ENCODE results near the gene LUZP4.

Gene LUZP4, protein sequence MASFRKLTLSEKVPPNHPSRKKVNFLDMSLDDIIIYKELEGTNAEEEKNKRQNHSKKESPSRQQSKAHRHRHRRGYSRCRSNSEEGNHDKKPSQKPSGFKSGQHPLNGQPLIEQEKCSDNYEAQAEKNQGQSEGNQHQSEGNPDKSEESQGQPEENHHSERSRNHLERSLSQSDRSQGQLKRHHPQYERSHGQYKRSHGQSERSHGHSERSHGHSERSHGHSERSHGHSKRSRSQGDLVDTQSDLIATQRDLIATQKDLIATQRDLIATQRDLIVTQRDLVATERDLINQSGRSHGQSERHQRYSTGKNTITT

DNA sequence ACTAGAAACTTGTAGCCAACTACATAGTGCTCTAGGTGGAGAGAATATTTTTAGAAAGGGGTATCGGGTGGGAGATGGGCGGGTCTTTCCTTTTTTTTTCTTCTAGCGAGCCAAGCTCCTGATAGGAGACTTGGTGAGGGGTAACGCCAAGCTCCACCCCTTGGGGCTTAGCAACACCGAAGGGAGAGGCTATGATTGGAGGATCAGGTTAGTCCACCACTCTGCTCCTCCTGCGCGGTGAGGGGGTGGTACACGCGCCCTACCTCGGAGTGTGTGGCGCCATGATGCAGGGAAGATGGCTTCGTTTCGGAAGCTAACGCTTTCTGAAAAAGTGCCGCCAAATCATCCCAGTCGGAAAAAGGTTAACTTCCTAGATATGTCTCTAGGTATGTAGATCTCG, at the start of gene LUZP4:
Gene LUZP4 (plus strand): TSS at position 251 of the 400 bp plus-strand sequence. CDS start 45 bp downstream, at position 296.
- no peak for DNase-seq
- ATAC-seq = no peak
- no peaks in the 10 kb centered on the region for H3K4me1 Mint-ChIP-seq
- H3K9me3 Mint-ChIP-seq = peaks cover 0 to 4% of the 10 kb centered on the region in 2 donors
- H3K27me3 Mint-ChIP-seq = no peaks in the 10 kb centered on the region
- H3K4me3 Mint-ChIP-seq = no peak within 1 kb of the TSS
- no peak within 1 kb of the TSS for H3K27ac Mint-ChIP-seq

DNA sequence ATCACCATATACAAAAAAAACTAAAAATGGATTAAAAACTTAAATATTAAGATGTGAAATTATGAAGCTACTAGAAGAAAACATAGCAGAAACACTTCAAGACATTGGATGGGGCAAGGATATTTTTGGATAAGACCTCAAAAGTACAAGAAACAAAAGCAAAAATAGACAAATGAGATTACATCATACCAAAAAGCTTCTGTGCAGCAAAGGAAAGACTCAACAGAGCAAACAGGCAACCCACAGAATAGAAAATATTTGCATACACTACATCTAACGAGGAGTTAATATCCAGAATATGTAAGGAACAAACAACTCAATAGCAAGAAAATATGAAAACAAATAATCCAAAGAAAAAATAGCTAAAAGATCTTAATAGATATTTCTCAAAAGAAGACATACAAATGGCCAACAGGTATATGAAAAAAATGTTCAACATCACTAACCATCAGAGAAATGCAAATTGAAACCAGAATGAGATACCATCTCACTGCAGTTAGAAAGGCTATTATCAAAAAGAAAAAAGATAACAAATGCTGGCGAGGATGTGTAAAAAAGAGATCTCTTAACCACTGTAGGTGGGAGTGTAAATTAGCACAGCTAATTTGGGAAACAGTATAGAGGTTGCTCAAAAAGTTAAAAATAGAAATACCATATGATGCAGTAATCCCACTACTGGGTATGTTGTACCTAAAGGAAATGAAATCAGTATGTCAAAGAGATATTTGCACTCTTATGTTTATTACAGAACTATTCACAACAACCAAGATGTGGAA, 37.9 kb upstream of the LUZP4 start:
- Mint-ChIP-seq H3K4me3 (no peak overlapping the region), H3K27ac (no peak overlapping the region), H3K27me3 (no peaks in the 10 kb centered on the region), H3K9me3 (no peaks in the 10 kb centered on the region), H3K4me1 (no peaks in the 10 kb centered on the region)
- DNase-seq (no peak), ATAC-seq (no peak)

DNA sequence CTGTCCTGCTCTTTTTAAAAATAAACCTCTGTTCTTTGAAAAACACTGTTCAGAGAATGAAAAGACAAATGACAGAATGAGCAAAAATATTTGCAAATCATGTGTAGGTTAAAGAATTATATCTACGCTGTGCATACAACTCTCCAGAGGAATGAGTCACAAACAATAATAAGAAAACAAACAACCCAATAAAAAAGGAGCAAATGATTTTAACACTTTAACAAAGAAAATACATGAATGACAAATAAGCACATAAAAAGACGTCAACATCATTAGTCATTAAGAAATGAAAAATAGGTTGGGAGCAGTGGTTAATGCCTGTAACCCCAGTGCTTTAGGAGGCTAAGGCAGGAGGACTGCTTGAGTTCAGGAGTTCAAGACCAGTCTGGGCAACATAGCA, 34.5 kb upstream of the LUZP4 start:
- Mint-ChIP-seq H3K9me3 (no peaks in the 10 kb centered on the region), H3K27ac (no peak overlapping the region), H3K4me3 (no peak overlapping the region), H3K27me3 (no peaks in the 10 kb centered on the region), H3K4me1 (no peaks in the 10 kb centered on the region)
- DNase-seq (no peak), ATAC-seq (no peak)

DNA sequence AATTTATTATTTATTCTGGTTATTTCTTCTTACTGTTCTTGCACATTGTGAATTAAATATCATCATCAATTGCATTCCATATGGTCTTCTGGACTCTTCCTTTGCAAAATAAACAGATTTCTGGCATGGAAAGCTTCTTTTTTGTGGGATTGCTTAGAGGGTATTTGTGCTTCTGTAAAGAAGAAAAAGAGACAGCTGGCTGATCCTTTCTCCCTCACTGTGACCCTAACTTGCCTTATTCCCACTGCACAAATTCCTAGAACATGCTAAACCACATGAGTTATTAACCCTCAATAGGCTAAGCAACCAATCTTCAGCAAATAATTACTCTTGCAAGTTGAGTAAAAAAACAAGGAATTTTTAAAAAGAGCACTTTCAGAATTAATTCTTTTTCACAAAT, 31.8 kb upstream of the LUZP4 start:
- Mint-ChIP-seq H3K4me1 (no peaks in the 10 kb centered on the region), H3K4me3 (no peak overlapping the region), H3K27me3 (no peaks in the 10 kb centered on the region), H3K9me3 (no peaks in the 10 kb centered on the region), H3K27ac (peak overlapping the region in 1 of 2 donors; percentile 54)
- no peak for DNase-seq
- no peak for ATAC-seq

DNA sequence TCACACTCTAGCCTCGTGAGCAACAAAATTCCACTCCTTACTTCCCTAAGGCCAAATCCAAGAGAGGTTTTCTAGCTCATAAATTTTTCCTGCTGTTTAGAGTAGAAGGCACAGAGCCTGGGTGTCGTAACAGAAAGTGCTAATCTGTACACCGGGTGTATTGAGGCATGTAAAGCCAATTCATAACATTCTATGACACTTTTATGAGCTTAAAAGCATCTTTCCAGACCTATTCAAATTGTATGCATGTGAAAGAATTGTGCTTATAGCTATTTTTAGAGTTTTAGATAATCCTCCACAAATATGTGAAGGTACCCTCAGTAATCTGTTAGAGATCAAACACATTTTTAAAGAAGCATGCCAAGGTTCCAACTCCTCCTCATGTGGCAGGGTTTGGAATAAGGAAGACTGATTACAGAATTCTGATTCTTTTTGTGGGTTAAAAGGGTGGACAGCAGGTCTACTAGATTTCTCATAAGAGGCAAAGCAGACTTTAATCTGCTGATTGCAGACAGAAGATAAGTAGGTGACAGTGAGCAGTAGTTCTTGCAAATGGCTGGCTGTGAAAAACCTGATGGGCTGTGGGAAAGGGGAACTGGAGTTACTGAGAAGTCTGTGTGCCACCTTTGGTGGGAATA, 30.2 kb upstream of the LUZP4 start:
- no peak overlapping the region for H3K4me3 Mint-ChIP-seq
- no peak overlapping the region for H3K27ac Mint-ChIP-seq
- H3K27me3 Mint-ChIP-seq = no peaks in the 10 kb centered on the region
- ATAC-seq (no peak), DNase-seq (no peak)
- no peaks in the 10 kb centered on the region for H3K4me1 Mint-ChIP-seq
- no peaks in the 10 kb centered on the region for H3K9me3 Mint-ChIP-seq

DNA sequence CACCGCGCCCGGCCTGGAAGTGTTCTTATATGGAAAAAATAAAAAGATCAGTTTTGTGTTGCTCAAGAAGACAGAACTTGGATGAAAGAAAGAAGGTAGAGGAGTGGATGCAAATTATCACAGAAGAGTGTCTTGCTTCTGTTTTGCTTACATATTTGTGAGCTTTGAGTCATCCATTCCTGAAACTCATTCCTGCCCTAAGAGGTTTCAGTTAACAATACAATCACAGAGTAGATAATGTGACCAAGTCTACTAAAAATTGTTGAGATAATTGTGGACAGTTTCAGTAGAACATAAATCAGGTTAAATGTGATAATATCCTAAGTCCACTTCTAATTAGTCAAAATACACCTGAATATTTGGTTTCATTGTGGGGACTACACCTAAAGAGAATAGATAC, 29.2 kb upstream of the LUZP4 start:
- H3K9me3 Mint-ChIP-seq = no peaks in the 10 kb centered on the region
- DNase-seq = no peak
- no peaks in the 10 kb centered on the region for H3K4me1 Mint-ChIP-seq
- no peak overlapping the region for H3K4me3 Mint-ChIP-seq
- ATAC-seq = no peak
- H3K27me3 Mint-ChIP-seq = no peaks in the 10 kb centered on the region
- H3K27ac Mint-ChIP-seq = no peak overlapping the region

DNA sequence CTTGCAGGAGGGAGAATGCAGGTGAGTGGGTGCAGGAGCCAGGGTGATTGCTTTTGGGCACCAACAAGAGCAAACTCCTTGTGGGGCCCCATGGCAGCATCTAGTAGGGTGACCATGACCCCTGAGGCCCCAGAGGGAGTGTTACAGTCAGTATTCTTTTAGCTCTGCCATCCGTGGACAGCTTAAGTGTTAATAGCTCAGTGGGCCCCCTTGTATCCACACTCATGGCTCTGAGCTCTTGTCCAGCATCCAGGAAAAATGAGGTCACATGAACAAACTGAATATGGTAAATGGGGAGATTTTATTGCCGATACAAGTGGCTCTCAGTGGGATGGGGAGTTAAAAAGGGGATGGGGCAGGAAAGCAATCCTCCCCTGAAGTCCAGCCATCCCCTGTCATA, 28.4 kb upstream of the LUZP4 start:
- DNase-seq (no peak), ATAC-seq (no peak)
- Mint-ChIP-seq H3K4me3 (no peak overlapping the region), H3K27ac (no peak overlapping the region), H3K27me3 (no peaks in the 10 kb centered on the region), H3K9me3 (no peaks in the 10 kb centered on the region), H3K4me1 (no peaks in the 10 kb centered on the region)

DNA sequence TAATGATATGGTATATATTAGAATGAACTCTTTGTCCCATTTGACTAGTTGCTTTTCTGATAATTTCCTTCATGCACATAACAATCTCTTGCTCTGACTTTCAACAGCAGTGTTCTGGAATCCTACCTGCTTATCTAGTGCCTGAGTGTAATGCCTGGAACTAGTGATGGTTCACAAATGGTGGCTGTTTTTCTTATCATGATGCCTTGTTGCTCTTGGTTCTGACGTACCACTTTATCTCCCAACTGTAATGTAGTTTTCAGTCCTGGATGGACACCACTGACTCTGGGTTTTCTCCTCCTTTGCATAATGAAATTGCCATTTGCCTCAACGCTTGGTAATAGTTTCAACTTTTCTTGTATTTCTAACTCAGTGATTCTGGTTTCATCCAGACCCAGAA, 25.5 kb upstream of the LUZP4 start:
- Mint-ChIP-seq H3K27ac (no peak overlapping the region), H3K4me3 (no peak overlapping the region), H3K27me3 (no peaks in the 10 kb centered on the region), H3K9me3 (no peaks in the 10 kb centered on the region), H3K4me1 (no peaks in the 10 kb centered on the region)
- no peak for DNase-seq
- no peak for ATAC-seq

DNA sequence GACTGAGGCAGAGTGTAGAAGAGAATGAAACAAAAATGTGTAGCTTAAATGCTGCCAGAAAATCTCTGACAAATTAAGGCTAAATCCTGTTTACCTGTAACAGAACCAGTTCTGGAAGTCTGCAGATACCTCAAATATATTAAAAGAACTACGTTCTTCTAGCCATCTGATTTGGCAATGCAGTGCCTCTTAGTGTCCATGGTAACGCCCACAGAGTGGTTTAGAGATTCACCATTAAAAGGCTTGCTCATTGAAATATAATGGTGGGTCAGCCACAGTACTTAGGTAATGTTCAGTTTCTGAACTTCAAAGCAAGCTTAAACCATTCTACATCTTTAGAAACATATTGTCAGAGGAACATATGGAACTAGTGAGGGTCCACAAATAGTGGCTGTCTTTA, 23.2 kb upstream of the LUZP4 start:
- no peaks in the 10 kb centered on the region for H3K4me1 Mint-ChIP-seq
- DNase-seq (no peak), ATAC-seq (no peak)
- no peak overlapping the region for H3K27ac Mint-ChIP-seq
- H3K9me3 Mint-ChIP-seq = no peaks in the 10 kb centered on the region
- no peaks in the 10 kb centered on the region for H3K27me3 Mint-ChIP-seq
- H3K4me3 Mint-ChIP-seq = no peak overlapping the region

DNA sequence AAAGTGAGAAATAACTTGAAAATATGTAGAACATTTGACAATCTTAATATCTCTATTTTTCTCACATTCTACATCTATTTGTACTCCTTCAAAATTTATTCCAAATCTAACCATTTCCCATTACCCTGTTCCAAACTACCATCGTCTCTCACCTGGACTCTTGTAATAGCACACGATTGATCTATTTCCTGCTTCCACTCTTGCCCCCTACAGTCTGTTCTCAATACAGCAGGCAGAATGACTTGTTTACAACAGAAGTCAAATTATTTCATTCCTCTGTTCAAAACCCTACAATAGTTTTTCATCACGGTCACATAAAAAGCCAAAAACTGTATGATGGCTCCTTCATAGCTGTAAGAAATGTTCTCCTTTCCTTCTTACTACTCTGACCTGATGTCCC, 21.1 kb upstream of the LUZP4 start:
- Mint-ChIP-seq H3K4me1 (no peaks in the 10 kb centered on the region), H3K27me3 (no peaks in the 10 kb centered on the region), H3K27ac (no peak overlapping the region), H3K9me3 (no peaks in the 10 kb centered on the region), H3K4me3 (no peak overlapping the region)
- ATAC-seq (no peak), DNase-seq (no peak)

DNA sequence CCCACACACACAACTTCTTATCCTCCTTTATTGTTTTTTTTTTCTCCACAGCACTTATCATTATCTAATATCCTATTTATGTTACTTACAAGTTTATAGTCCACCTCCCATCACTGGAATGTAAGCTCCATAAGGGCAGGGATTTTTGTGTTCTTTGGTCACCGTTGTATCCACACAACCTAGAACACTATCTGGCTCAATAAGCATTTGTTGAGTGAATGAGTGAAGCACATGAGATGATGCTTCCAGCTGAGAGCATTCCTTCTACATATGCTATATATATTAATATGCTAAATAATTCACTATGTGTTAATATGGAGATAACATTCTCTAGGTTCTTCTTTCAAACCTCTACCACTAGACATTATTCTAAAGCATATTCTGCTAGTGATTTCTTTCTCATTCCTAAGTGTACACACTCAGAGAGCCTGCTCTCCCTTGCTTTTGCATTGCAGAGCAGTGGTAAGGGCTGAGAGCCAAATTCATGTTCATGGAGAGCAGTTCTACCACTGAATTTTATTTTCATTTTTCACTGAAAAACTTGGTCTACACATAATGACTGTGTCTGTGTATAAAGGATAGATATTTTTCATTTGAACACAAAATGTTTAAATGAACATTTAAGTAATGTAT, 20.3 kb upstream of the LUZP4 start:
- Mint-ChIP-seq H3K27me3 (no peaks in the 10 kb centered on the region), H3K4me3 (no peak overlapping the region), H3K4me1 (no peaks in the 10 kb centered on the region), H3K27ac (no peak overlapping the region), H3K9me3 (no peaks in the 10 kb centered on the region)
- DNase-seq = no peak
- ATAC-seq = no peak

DNA sequence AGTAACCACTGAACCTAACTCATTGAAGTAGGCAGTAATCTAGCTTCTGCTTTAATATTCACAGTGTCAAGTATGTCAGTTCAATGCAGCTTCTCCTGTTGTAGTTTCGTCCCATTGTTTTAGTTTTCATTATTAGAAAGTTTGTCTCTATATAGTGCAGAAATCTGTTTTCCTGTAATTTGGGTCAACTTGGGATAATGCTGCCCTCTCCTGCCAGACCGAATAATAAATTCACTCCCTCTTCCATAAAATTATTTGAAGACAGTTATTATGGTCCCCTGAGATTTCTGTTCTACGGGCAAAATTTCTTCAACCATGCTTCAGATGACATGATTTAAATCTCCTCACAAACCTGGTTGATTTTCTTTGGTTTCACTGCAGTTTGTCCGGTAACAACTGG, 4.6 kb upstream of the LUZP4 start:
- no peaks in the 10 kb centered on the region for H3K4me1 Mint-ChIP-seq
- DNase-seq = no peak
- H3K27me3 Mint-ChIP-seq = no peaks in the 10 kb centered on the region
- ATAC-seq = no peak
- no peak overlapping the region for H3K4me3 Mint-ChIP-seq
- H3K27ac Mint-ChIP-seq = no peak overlapping the region
- H3K9me3 Mint-ChIP-seq = no peaks in the 10 kb centered on the region

DNA sequence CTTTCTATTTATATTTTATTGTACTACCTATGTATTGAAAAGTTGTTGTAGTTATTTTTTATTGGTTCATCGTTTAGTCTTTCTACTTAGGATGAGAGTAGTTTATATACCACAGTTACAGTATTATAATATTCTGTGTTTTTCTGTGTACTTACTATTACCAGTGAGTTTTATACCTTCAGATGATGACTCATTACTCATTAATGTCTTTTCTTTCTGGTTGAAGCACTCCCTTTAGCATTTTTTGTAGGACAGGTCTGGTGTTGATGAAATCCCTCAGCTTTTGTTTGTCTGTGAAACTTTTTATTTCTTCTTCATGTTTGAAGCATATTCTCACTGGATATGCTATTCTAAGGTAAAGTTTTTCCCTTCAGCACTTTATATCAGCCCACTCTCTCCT, 7.7 kb downstream of the LUZP4 start:
- Mint-ChIP-seq H3K27me3 (no peaks in the 10 kb centered on the region), H3K27ac (no peak overlapping the region), H3K9me3 (no peaks in the 10 kb centered on the region), H3K4me1 (no peaks in the 10 kb centered on the region), H3K4me3 (no peak overlapping the region)
- no peak for ATAC-seq
- no peak for DNase-seq

DNA sequence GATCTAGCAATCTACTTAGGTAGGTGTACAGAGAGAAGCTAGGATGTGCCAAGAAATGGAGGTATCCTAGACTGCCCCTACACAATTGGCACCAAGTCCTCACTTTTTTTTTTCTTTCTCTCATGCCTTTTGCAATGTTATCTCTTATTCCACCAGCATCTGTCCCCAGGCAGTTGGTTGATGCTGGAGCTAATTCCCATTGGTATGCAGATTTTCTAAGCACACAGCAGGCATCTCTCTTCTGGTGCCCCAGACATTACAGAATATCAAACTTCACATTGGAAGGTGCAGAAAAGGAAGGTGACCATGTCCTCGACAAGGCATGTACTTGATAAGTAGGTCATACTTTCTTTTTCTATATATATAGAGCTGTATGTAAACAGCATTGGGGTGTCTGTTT, 21.6 kb downstream of the LUZP4 start:
- DNase-seq = no peak

DNA sequence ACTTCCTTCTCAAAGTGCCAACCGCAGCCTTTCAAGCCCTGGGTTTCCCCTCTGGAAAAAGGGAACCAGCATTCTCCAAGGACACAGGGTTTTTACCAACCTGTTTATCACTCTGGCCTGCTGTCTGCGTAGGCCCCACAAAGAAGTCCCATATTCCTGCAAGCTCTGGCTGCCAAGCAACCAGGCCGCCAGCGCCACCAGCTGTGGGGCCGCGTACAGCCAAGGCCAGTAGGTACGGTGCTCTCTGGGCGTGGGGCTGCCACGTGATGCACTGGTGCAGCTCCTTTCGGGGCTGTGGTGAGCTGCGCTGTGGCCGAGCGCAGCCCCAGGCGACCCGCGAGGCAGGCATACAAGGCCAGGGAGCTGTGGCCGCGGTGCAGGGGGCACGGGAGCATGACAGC, 22.1 kb downstream of the LUZP4 start:
- Mint-ChIP-seq H3K27ac (no peak overlapping the region), H3K4me3 (no peak overlapping the region), H3K4me1 (no peaks in the 10 kb centered on the region), H3K27me3 (no peaks in the 10 kb centered on the region), H3K9me3 (no peaks in the 10 kb centered on the region)
- ATAC-seq = no peak
- DNase-seq = no peak

More for the DNA sequence above, 21.6 kb downstream of the LUZP4 start:
- ATAC-seq = no peak
- no peaks in the 10 kb centered on the region for H3K27me3 Mint-ChIP-seq
- no peak overlapping the region for H3K4me3 Mint-ChIP-seq
- no peaks in the 10 kb centered on the region for H3K4me1 Mint-ChIP-seq
- no peaks in the 10 kb centered on the region for H3K9me3 Mint-ChIP-seq
- H3K27ac Mint-ChIP-seq = no peak overlapping the region

DNA sequence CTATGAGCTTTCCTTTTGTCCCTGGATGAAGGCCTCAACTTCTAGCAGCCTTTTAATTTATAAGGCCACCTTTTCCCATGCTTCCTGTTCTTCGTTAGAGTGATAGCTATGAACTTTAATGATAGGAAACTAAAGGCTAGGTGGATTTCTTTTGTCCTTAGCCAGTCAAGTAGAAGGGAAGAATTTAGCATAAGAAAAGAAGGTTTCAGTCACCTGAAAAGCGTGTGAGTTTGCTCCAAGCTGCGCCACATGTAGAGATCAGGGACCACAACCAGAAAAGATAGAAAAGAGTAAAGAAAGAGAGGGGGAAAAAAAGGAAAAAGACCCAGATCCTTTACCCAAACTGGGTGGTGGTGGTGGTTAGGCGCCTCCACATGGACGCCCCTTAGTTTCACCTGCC, 28.6 kb downstream of the LUZP4 start:
- Mint-ChIP-seq H3K27me3 (no peaks in the 10 kb centered on the region), H3K4me1 (no peaks in the 10 kb centered on the region), H3K27ac (no peak overlapping the region), H3K9me3 (no peaks in the 10 kb centered on the region), H3K4me3 (no peak overlapping the region)
- DNase-seq (no peak), ATAC-seq (no peak)
